NCI-H345 treated with DMSO at 0.1 percent for 48 hours (cell line): ENCODE results near the gene HPX.

Source experiments
- DNase-seq: peaks from one replicate; lab custom pipeline; 2025; ENCODE audit not compliant: unreplicated experiment; lab: John Stamatoyannopoulos, UW

The HPX gene

GRCh38 chr11:6468712-6469495 is 28.1 kb upstream of the HPX start:
- peak; percentile 2 for DNase-seq

- DNase-seq, result no peak
Observed at GRCh38 chr11:6459099-6459450, 18.3 kb upstream of the HPX start.

GRCh38 chr11:6458352-6459098 is 17.7 kb upstream of the HPX start:
- DNase-seq, result no peak

GRCh38 chr11:6457581-6458320 is 17.0 kb upstream of the HPX start:
- no peak for DNase-seq

GRCh38 chr11:6456361-6457073 is 15.7 kb upstream of the HPX start:
- DNase-seq, result no peak

- DNase-seq, result no peak
Observed at GRCh38 chr11:6455070-6455469, 14.3 kb upstream of the HPX start.

- no peak for DNase-seq
Observed at GRCh38 chr11:6453152-6453551, 12.4 kb upstream of the HPX start.

- no peak for DNase-seq
Observed at GRCh38 chr11:6452219-6452618, 11.4 kb upstream of the HPX start.

GRCh38 chr11:6448574-6448973 is 7.8 kb upstream of the HPX start:
- DNase-seq, result no peak

GRCh38 chr11:6443269-6444003 is 2.6 kb upstream of the HPX start:
- no peak for DNase-seq

- no peak for DNase-seq
Observed at GRCh38 chr11:6442441-6442840, 1.7 kb upstream of the HPX start.

GRCh38 chr11:6438979-6439571 is 1.7 kb downstream of the HPX start:
- peak; percentile 11 for DNase-seq

GRCh38 chr11:6437993-6438392 is 2.8 kb downstream of the HPX start:
- DNase-seq, result no peak

- DNase-seq, result no peak
Observed at GRCh38 chr11:6437423-6437822, 3.4 kb downstream of the HPX start.

GRCh38 chr11:6433998-6434660 is 6.7 kb downstream of the HPX start:
- DNase-seq, result no peak

- DNase-seq, result no peak
Observed at GRCh38 chr11:6431861-6432260, 8.9 kb downstream of the HPX start.

- DNase-seq, result no peak
Observed at GRCh38 chr11:6427516-6427915, 13.3 kb downstream of the HPX start.

- no peak for DNase-seq
Observed at GRCh38 chr11:6420677-6421076, 20.1 kb downstream of the HPX start.

- peak; percentile 29 for DNase-seq
Observed at GRCh38 chr11:6419009-6419631, 21.7 kb downstream of the HPX start, which contains the start of gene APBB1. Gene APBB1 (minus strand): TSS chr11:6419094. CDS start chr11:6411347, 7,747 bp downstream.
